ENCODE data around the gene FOXA2. TPM values are rescaled to one million over a fixed set of nuclear protein-coding genes. Genes with fewer than 3 reads are reported as not detected.

FOXA2 gene
- total and polyA plus RNA-seq, 2 of the 13 experiments (the other 11 are each of a cell fraction or from before 2014, with no cell fraction given): 8.8 to 12.2 TPM

DNA sequence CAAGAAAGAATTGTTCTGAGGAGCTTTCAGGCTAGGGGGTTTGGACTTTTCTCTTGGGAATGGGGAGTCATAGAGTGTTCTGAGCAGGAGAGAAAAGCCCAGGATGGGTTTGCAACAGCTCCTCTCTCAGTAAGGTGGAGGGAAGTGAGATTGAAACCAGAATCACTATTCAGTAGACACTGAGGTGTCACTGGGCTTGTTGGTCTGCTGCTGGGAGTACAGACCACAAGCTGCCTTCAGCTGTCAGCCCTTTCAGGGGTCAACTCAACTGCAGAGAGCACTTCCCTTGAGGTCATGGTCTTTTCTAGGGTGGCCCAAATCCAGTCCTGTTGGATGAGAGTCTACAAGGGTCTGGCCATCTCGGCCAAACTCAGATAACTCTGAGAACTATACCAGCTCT, 12.9 kb upstream of the FOXA2 start (continued):
- TF ChIP-seq, protein P1, sequence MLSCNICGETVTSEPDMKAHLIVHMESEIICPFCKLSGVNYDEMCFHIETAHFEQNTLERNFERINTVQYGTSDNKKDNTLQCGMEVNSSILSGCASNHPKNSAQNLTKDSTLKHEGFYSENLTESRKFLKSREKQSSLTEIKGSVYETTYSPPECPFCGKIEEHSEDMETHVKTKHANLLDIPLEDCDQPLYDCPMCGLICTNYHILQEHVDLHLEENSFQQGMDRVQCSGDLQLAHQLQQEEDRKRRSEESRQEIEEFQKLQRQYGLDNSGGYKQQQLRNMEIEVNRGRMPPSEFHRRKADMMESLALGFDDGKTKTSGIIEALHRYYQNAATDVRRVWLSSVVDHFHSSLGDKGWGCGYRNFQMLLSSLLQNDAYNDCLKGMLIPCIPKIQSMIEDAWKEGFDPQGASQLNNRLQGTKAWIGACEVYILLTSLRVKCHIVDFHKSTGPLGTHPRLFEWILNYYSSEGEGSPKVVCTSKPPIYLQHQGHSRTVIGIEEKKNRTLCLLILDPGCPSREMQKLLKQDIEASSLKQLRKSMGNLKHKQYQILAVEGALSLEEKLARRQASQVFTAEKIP (CRISPR knock-in tag; IDR thresholded peaks at IDR 0.05; ENCODE audit: borderline replicate concordance): no peak
- TF ChIP-seq SMC3 (IDR thresholded peaks at IDR 0.05; ENCODE audit: low read length): no peak
- TF ChIP-seq, protein P2, sequence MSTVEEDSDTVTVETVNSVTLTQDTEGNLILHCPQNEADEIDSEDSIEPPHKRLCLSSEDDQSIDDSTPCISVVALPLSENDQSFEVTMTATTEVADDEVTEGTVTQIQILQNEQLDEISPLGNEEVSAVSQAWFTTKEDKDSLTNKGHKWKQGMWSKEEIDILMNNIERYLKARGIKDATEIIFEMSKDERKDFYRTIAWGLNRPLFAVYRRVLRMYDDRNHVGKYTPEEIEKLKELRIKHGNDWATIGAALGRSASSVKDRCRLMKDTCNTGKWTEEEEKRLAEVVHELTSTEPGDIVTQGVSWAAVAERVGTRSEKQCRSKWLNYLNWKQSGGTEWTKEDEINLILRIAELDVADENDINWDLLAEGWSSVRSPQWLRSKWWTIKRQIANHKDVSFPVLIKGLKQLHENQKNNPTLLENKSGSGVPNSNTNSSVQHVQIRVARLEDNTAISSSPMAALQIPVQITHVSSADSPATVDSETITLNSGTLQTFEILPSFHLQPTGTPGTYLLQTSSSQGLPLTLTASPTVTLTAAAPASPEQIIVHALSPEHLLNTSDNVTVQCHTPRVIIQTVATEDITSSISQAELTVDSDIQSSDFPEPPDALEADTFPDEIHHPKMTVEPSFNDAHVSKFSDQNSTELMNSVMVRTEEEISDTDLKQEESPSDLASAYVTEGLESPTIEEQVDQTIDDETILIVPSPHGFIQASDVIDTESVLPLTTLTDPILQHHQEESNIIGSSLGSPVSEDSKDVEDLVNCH (CRISPR knock-in tag; IDR thresholded peaks at IDR 0.05): no peak
- no peak for TF ChIP-seq KLF13 (CRISPR knock-in tag; IDR thresholded peaks at IDR 0.05)
- no peak for TF ChIP-seq RFX5 (IDR thresholded peaks at IDR 0.05; ENCODE audit: low read depth, low read length)
- no peak for TF ChIP-seq KDM6A (CRISPR knock-in tag; IDR thresholded peaks at IDR 0.05; ENCODE audit: low read depth)
- TF ChIP-seq MED13 (CRISPR knock-in tag; IDR thresholded peaks at IDR 0.05): no peak
- TF ChIP-seq, protein P3, sequence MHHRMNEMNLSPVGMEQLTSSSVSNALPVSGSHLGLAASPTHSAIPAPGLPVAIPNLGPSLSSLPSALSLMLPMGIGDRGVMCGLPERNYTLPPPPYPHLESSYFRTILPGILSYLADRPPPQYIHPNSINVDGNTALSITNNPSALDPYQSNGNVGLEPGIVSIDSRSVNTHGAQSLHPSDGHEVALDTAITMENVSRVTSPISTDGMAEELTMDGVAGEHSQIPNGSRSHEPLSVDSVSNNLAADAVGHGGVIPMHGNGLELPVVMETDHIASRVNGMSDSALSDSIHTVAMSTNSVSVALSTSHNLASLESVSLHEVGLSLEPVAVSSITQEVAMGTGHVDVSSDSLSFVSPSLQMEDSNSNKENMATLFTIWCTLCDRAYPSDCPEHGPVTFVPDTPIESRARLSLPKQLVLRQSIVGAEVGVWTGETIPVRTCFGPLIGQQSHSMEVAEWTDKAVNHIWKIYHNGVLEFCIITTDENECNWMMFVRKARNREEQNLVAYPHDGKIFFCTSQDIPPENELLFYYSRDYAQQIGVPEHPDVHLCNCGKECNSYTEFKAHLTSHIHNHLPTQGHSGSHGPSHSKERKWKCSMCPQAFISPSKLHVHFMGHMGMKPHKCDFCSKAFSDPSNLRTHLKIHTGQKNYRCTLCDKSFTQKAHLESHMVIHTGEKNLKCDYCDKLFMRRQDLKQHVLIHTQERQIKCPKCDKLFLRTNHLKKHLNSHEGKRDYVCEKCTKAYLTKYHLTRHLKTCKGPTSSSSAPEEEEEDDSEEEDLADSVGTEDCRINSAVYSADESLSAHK (CRISPR knock-in tag; IDR thresholded peaks at IDR 0.05; ENCODE audit: borderline replicate concordance): no peak
- TF ChIP-seq XRCC5 (optimal IDR thresholded peaks at IDR 0.05; ENCODE audit: low read length): no peak
- no peak for TF ChIP-seq ZNF224 (CRISPR knock-in tag; IDR thresholded peaks at IDR 0.05)
- TF ChIP-seq EP300 (IDR thresholded peaks at IDR 0.05; ENCODE audit: low read depth in 2 of 2, low read length in 2 of 2): no peak
- no peak for TF ChIP-seq EP300 (CRISPR knock-in tag; IDR thresholded peaks at IDR 0.05; ENCODE audit: borderline replicate concordance)
- TF ChIP-seq, protein P4, sequence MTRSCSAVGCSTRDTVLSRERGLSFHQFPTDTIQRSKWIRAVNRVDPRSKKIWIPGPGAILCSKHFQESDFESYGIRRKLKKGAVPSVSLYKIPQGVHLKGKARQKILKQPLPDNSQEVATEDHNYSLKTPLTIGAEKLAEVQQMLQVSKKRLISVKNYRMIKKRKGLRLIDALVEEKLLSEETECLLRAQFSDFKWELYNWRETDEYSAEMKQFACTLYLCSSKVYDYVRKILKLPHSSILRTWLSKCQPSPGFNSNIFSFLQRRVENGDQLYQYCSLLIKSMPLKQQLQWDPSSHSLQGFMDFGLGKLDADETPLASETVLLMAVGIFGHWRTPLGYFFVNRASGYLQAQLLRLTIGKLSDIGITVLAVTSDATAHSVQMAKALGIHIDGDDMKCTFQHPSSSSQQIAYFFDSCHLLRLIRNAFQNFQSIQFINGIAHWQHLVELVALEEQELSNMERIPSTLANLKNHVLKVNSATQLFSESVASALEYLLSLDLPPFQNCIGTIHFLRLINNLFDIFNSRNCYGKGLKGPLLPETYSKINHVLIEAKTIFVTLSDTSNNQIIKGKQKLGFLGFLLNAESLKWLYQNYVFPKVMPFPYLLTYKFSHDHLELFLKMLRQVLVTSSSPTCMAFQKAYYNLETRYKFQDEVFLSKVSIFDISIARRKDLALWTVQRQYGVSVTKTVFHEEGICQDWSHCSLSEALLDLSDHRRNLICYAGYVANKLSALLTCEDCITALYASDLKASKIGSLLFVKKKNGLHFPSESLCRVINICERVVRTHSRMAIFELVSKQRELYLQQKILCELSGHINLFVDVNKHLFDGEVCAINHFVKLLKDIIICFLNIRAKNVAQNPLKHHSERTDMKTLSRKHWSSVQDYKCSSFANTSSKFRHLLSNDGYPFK (CRISPR knock-in tag; IDR thresholded peaks at IDR 0.05; ENCODE audit: borderline replicate concordance): no peak
